Neuronal stem cell (in vitro differentiated cells): ENCODE measurements around the gene ZNF681.
A peak's percentile ranks its signal among the peaks of the same experiment; 100 is the strongest.
"Not testable (repeated sequence)": the region's sequence is repeated elsewhere in the genome, so short reads cannot be mapped to it uniquely, and the experiment has no call there.

Source experiments
- DNase-seq: peaks from one replicate; pipeline ENCODE4 v3.0.0-alpha.2; 2013; ENCODE audit warnings: low spot score
- H2AFZ ChIP-seq: one replicate; pipeline ENCODE4 v1.6.1; 2013; ENCODE audit warnings: mild to moderate bottlenecking, low read length, inconsistent platforms
- H2AK5ac ChIP-seq: 2 replicates; pipeline ENCODE4 v1.6.1; 2013; ENCODE audit warnings: low read depth, mild to moderate bottlenecking, inconsistent platforms, low read length, moderate library complexity, mixed read lengths
- H2BK120ac ChIP-seq: 2 replicates; pipeline ENCODE4 v1.6.1; 2013; ENCODE audit warnings: low read depth, mild to moderate bottlenecking, inconsistent platforms, low read length, moderate library complexity, mixed read lengths
- H2BK12ac ChIP-seq: one replicate; pipeline ENCODE4 v1.6.1; 2013; ENCODE audit warnings: low read length, inconsistent platforms
- H2BK15ac ChIP-seq: 2 replicates; pipeline ENCODE4 v1.6.1; 2013; ENCODE audit warnings: mild to moderate bottlenecking, low read length, inconsistent platforms, mixed read lengths
- H2BK5ac ChIP-seq: one replicate; pipeline ENCODE4 v1.6.1; 2013; ENCODE audit warnings: inconsistent platforms, mild to moderate bottlenecking, low read length, moderate library complexity
- H3K14ac ChIP-seq: one replicate; pipeline ENCODE4 v1.6.1; 2013; ENCODE audit warnings: low read length, inconsistent platforms
- H3K18ac ChIP-seq: 2 replicates; pipeline ENCODE4 v1.6.1; 2013; ENCODE audit warnings: low read length, inconsistent platforms
- H3K23ac ChIP-seq: 2 replicates; pipeline ENCODE4 v1.6.1; 2013; ENCODE audit warnings: low read depth, mild to moderate bottlenecking, mixed read lengths, low read length, inconsistent platforms; ENCODE audit not compliant: poor library complexity
- H3K27ac ChIP-seq: replicated peaks from 3 replicates; pipeline ENCODE4 v1.5.1; 2013; ENCODE audit warnings: low read length, inconsistent platforms
- H3K27me3 ChIP-seq, 3 experiments: 2 replicates each; pipeline ENCODE4 v1.6.1; 2013; ENCODE audit warnings: low read length in 3 of 3, mild to moderate bottlenecking in 2 of 3, inconsistent platforms in 1 of 3, low read depth in 1 of 3, mixed read lengths in 1 of 3, moderate library complexity in 1 of 3; ENCODE audit not compliant: control insufficient read depth in 3 of 3, insufficient read depth in 3 of 3
- H3K36me3 ChIP-seq, 2 donors: replicated peaks in 1 of 2; 2 replicates each; pipeline ENCODE4 v1.6.1; 2013; ENCODE audit warnings: low read length in 2 of 2; ENCODE audit not compliant: control insufficient read depth in 2 of 2, insufficient read depth in 2 of 2
- H3K4ac ChIP-seq: 2 replicates; pipeline ENCODE4 v1.6.1; 2013; ENCODE audit warnings: inconsistent platforms, mild to moderate bottlenecking, low read length, moderate library complexity
- H3K4me1 ChIP-seq, 2 donors: 1 replicate in 1 of 2; 2 replicates in 1 of 2; pipeline ENCODE4 v1.6.1; 2013; ENCODE audit warnings: low read length in 2 of 2, low read depth in 1 of 2; ENCODE audit not compliant: control insufficient read depth in 2 of 2, insufficient read depth in 1 of 2
- H3K4me2 ChIP-seq: one replicate; pipeline ENCODE4 v1.6.1; 2013; ENCODE audit warnings: mild to moderate bottlenecking, low read length, inconsistent platforms; ENCODE audit not compliant: insufficient read depth, poor library complexity, severe bottlenecking
- H3K4me3 ChIP-seq, 2 donors: 2 replicates each; pipeline ENCODE4 v1.5.1; 2013; ENCODE audit warnings: low read length in 2 of 2, mild to moderate bottlenecking in 2 of 2, inconsistent platforms in 1 of 2, moderate library complexity in 1 of 2
- H3K79me1 ChIP-seq: one replicate; pipeline ENCODE4 v1.6.1; 2013; ENCODE audit warnings: low read depth, mild to moderate bottlenecking, inconsistent platforms, low read length, moderate library complexity
- H3K9ac ChIP-seq: one replicate; pipeline ENCODE4 v1.6.1; 2013; ENCODE audit warnings: mild to moderate bottlenecking, low read depth, low read length, inconsistent platforms; ENCODE audit not compliant: poor library complexity
- H3K9me3 ChIP-seq, 2 donors: replicated peaks in 1 of 2; 2 replicates each; pipeline versions ENCODE3 to v1.6.1; 2013; ENCODE audit warnings: low read length in 2 of 2, mild to moderate bottlenecking in 2 of 2, inconsistent platforms in 1 of 2, low read depth in 1 of 2, mixed read lengths in 1 of 2, moderate library complexity in 1 of 2; ENCODE audit not compliant: control insufficient read depth in 2 of 2, insufficient read depth in 1 of 2
- H4K8ac ChIP-seq: one replicate; pipeline ENCODE4 v1.6.1; 2013; ENCODE audit warnings: low read depth, mild to moderate bottlenecking, inconsistent platforms, low read length, moderate library complexity
- H4K91ac ChIP-seq: one replicate; pipeline ENCODE4 v1.6.1; 2013; ENCODE audit warnings: low read length, low read depth, mild to moderate bottlenecking, inconsistent platforms; ENCODE audit not compliant: poor library complexity
- WGBS, 2 donors: extraction: QIAGEN DNeasy Blood & Tissue Kit; methylation state at CpG; one replicate each; pipeline ENCODE4 v1.1.7; 2013; ENCODE audit warnings: missing lambda C conversion rate in 2 of 2, mixed read lengths in 1 of 2; ENCODE audit not compliant: insufficient read length in 2 of 2, insufficient replicate concordance in 1 of 2; ENCODE audit errors: extremely low coverage in 2 of 2; 5-methylcytosine and 5-hydroxymethylcytosine counted together

The ZNF681 gene

DNA sequence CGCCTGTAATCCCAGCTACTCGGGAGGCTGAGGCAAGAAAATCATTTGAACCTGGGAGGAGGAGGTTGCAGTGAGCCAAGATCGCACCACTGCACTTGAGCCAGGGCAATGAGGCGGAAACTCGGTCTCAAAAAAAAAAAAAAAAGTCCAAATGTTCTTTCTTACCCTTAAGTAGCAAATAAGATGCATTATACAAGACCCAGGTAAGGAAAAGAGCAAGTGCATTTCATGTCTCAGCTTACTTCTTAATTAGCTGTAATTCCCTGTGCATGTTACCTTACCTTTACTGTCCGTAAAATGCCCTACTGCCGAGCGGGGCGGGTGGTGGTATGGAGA is 3.8 kb upstream of the ZNF681 start:
- no peak overlapping the region for H2AK5ac ChIP-seq
- H3K9me3 ChIP-seq: peaks cover 1 to 32% of the 10 kb centered on the region in 2 donors
- H3K4me3 ChIP-seq: peak overlapping the region in 1 of 2 donors; percentile 85
- H2BK5ac ChIP-seq: no peak overlapping the region
- no peaks in the 10 kb centered on the region for H3K27me3 ChIP-seq
- no peak overlapping the region for H3K18ac ChIP-seq
- no peak for DNase-seq
- H2AFZ ChIP-seq: peak overlapping the region; percentile 95
- no peak overlapping the region for H3K4ac ChIP-seq
- no peak overlapping the region for H4K8ac ChIP-seq
- no peak overlapping the region for H3K4me2 ChIP-seq
- H3K36me3 ChIP-seq: peaks cover 0 to 32% of the 10 kb centered on the region in 2 donors
- H2BK12ac ChIP-seq: no peak overlapping the region
- no peak overlapping the region for H3K9ac ChIP-seq
- no CpG with 5 or more reads among the region's 9 CpGs for WGBS, 2 donors
- H3K14ac ChIP-seq: no peak overlapping the region
- no peak overlapping the region for H2BK15ac ChIP-seq
- H4K91ac ChIP-seq: no peak overlapping the region
- H3K27ac ChIP-seq: no peak overlapping the region
- no peak overlapping the region for H2BK120ac ChIP-seq
- H3K23ac ChIP-seq: no peak overlapping the region
- no peaks in the 10 kb centered on the region for H3K4me1 ChIP-seq
- H3K79me1 ChIP-seq: no peaks in the 10 kb centered on the region

DNA sequence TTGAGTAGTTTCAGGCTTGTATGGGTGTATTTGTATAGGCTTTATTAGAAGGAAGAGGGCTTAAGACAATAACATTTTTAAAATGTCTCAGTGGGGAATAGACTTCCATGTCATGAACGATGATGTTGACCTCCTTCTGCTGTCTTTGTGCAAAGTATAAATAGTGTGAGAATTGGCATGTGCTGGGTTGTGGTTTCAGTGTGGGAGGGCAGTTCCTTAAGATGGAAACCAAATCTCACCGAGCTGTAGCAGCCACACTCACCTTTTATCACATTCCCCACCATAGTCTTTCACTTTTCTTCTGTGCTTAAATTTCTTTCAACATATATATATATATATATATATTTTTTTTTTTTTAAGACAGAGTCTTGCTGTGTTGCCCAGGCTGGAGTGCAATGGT is 1.6 kb upstream of the ZNF681 start:
- not testable (repeated sequence) for H3K18ac ChIP-seq, H3K27ac ChIP-seq, H3K79me1 ChIP-seq, H2BK12ac ChIP-seq, DNase-seq, H4K91ac ChIP-seq, H3K4ac ChIP-seq, H3K9ac ChIP-seq, H3K4me2 ChIP-seq, H2AK5ac ChIP-seq, H3K27me3 ChIP-seq, H3K23ac ChIP-seq, H3K4me1 ChIP-seq, H3K4me3 ChIP-seq, H2BK15ac ChIP-seq, H2AFZ ChIP-seq, H2BK120ac ChIP-seq, H3K14ac ChIP-seq, H2BK5ac ChIP-seq, H4K8ac ChIP-seq
- H3K36me3 ChIP-seq: peaks cover 0 to 28% of the 10 kb centered on the region in 2 donors
- peaks cover 4 to 34% of the 10 kb centered on the region in 2 donors for H3K9me3 ChIP-seq
- no CpG with 5 or more reads among the region's 2 CpGs for WGBS, 2 donors

DNA sequence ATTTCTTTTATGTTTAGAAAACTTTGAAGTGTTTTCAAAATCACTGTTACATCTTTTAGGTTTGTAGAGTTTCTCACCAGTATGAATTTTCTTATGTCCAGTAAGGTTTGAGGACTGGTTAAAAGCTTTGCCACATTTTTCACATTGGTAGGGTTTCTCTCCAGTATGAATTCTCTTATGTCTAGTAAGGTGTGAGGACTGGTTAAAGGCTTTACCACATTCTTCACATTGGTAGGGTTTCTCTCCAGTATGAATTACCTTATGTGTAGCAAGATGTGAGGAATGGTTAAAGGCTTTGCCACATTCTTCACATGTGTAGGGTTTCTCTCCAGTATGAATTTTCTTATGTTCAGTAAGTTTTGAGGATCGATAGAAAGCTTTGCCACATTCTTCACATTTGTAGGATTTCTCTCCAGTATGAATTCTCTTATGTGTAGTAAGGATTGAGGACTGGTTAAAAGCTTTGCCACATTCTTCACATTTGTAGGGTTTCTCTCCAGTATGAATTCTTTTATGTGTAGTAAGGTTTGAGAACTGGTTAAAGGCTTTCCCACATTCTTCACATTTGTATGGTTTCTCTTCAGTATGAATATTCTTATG is 15.0 kb downstream of the ZNF681 start:
- not testable (repeated sequence) for H3K4me2 ChIP-seq, H3K79me1 ChIP-seq, H2BK15ac ChIP-seq, H2AFZ ChIP-seq, H4K91ac ChIP-seq, H3K14ac ChIP-seq, H2BK5ac ChIP-seq, H3K4ac ChIP-seq, H3K4me1 ChIP-seq, H3K9ac ChIP-seq, H3K27ac ChIP-seq, H2BK120ac ChIP-seq, H3K4me3 ChIP-seq, H3K23ac ChIP-seq, H2BK12ac ChIP-seq, H3K18ac ChIP-seq, H3K27me3 ChIP-seq, H4K8ac ChIP-seq, DNase-seq, H2AK5ac ChIP-seq
- H3K9me3 ChIP-seq: peaks cover 6 to 84% of the 10 kb centered on the region in 2 donors
- peaks cover 5 to 70% of the 10 kb centered on the region in 2 donors for H3K36me3 ChIP-seq
- WGBS, 2 donors: no CpG with 5 or more reads among the region's 1 CpG

DNA sequence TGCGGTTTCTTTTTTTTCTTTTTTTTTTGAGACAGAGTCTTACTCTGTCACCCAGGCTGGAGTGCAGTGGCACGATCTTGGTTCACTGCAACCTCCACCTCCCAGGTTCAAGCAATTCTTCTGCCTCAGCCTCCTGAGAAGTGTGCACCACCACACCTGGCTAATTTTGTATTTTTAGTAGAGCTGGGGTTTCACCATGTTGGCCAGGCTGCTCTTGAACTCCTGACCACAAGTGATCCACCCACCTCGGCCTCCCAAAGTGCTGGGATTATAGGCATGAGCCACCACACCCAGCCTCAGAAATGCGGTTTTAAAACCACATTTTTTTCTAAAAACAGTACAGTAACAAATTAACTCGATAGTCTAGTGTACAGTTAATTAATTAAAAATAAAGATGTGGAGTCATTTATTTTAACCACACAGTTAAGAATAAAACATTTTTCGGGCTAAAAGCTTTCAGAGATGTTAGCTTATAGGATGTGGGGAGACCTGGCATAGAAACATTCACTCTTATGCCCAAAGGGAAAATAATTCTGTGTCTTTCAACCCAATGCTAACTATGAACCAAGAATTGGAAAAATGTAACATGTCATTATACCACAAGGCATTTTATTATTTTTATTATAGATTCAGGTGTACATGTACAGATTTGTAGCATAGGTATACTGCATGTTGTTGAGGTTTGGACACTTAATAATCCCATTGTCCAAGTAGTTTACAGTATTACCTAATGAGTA is 27.8 kb downstream of the ZNF681 start:
- H3K4ac ChIP-seq, H3K9me3 ChIP-seq, H3K79me1 ChIP-seq, H3K4me3 ChIP-seq, H3K14ac ChIP-seq, H2BK120ac ChIP-seq, H3K9ac ChIP-seq, H3K18ac ChIP-seq, H2BK12ac ChIP-seq, H3K4me1 ChIP-seq, H2AK5ac ChIP-seq, H3K27ac ChIP-seq, H2BK15ac ChIP-seq, H4K91ac ChIP-seq, H2AFZ ChIP-seq, DNase-seq, H3K27me3 ChIP-seq, H2BK5ac ChIP-seq, H3K4me2 ChIP-seq, H3K36me3 ChIP-seq, H3K23ac ChIP-seq, H4K8ac ChIP-seq: not testable (repeated sequence)
- WGBS, 2 donors: no CpG with 5 or more reads among the region's 6 CpGs
